Dermis microvascular lymphatic vessel endothelial cell (primary cell): ENCODE results near the gene CHRM4. TPM values are rescaled to one million over a fixed set of nuclear protein-coding genes. Genes with fewer than 3 reads are reported as not detected.

Source experiments
- DNase-seq, 2 donors: peaks; one replicate each; pipeline versions ENCODE4 v3.0.0 to v3.0.0-alpha.2; 2010; ENCODE audit warnings: low read depth in 2 of 2
- total RNA-seq: library from RNA; depleted of rRNA; stranded (reverse); fragments of >200 nt; gene quantifications from 2 replicates; pipeline ENCODE4 v1.2.1, GENCODE V29; 2014

CHRM4 gene
- total RNA-seq, result under 0.01 and 0.25 TPM in 2 replicates

DNA sequence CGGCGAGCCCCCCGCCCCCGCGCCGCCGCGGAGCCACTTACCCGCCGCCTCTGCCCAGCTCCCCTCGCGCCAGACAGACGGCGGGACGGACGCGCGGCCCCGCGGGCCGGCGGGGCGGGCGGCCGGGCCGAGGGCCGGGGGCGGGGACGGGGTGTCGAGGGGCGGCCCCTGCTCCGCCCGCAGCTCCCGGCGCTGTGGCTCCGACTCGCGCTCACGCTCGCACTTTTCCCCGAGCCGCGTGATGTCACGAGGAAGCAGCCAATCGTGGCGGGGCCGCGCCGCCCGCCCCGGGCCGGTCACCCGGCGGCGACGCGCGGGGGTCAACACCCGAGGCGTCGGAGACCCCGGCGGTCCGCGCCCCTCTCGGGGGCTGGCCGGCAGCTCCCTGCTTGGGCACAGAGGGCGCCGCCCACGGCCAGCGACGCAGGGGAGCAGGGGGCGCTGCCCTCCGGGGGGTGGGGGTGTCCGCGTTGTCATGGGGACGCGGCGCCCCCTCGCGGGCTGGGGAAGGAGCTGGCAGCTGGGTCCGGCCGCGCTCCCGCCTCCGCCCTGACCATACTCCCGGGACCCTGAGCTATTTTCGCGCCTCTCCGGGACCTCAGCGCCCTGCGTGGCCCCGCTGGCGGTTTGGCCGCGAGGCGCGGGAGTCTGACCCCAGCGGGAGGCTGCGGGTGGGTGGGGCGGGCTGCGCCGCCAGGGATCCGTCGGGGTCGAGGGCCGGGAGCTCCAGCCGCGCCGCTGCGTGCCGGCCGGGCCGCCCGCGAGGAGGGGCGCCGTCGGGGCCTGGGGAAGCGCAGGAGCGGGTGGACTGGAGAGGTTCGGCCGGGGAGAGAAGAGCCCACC is at the start of gene CHRM4:
TSS of gene CHRM4 (minus strand) at position 199 of the 843 bp plus-strand sequence. CDS start 5,219 bp downstream, outside the sequence.
- DNase-seq, result peak in 1 of 2 donors; percentile 71

DNA sequence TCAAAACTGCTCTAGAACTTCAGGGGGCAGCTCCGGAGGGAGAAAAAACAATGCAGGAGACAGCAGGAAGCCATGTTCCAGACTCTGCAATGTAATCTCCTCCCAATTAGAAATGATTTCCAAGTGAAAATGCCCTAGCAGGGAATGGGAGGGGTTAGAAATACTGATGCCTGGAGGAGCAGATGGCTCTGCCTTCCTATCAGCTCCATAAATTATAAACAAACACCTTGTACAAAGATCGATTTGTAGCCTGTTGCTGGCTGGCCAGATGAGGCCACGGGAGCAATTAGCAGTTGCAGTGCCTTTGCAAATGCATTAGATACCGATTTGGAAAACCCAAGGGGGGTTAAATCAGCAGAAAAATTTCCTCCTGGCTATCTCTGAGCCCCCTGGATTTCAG is 46.6 kb upstream of the CHRM4 start:
- DNase-seq, result no peak

DNA sequence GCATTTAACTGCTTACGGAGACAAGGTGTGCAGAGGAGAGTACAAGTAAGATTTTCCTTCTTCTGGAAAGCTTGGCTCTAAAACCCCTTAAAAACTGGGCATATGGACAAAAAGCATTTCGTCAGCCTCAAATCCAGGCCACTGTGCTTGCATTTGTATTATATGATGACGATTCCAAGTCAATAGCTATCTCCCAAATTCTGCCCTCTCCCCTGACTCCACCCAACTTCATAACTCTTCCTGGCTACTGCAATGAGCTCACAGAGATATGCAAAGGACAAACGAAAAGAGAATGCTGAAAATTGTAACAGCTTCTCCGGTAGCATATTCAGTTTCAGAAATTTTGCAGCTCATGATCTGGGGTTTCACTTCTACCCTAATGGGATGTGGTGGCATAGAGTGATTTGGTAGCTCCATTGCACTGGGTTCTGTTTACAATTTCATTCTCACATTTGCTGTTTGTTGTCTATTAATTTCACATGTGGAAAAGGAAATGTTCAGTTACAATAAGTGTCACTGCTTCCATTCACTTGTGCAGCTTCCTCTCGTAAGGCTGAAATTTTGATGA is 45.6 kb upstream of the CHRM4 start:
- DNase-seq, result peak in 1 of 2 donors; percentile 14

DNA sequence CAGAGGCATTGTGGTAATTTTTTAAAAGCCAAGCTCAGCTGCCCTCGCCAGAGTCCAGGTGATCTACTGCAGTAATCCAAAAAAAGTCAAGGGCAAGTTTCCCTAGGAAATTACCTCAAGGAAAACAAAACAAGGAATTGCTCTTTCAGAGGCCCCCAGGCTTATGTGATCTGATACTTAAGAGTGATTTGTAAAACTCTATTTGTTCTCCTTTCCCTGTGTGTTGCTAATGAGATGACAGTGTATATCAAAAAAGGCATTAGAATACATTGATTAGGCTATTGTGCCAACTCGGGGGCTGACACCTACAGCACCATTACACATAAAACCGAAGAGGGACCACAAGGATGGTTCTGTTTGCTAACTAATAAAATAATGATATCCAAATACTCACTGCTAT is 44.5 kb upstream of the CHRM4 start:
- no peak for DNase-seq

DNA sequence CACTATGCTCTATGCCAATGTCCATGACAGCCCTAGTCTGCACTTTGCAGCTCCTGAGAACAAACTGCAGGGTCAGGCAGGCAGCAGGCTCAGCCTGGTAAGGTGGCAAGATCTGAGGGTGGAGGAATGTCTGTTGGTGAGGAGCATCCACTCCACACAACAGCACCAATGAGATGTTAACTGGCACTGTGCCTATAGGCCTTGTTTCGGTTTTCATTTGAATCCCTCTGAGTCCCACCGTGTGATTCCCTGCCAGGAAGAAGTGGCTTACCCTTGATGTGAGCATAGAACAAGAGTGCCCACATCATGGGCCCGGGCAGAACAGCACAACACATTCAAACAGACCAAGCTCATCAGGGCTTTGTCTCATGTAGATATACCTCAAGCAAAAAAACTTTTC is 44.1 kb upstream of the CHRM4 start:
- no peak for DNase-seq

DNA sequence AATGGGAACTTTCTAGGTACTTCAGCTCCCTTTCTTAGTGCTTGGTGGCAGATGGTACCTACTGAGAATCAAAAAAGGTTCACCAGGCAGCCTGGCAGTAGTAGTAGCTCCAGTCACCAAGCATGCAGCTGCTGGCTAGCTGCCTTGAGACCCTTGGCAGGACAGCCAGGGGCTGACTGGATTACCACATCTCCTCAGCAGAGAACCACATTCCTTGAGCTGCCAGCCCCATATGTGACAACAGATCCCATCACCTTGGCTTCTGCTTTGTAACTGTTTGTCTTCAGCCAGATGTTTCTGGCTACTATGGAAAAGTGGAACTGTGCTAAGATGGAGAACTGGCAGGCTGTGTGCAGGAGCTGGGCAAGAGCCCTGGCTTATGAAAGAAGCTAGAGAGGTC is 39.6 kb upstream of the CHRM4 start:
- no peak for DNase-seq

DNA sequence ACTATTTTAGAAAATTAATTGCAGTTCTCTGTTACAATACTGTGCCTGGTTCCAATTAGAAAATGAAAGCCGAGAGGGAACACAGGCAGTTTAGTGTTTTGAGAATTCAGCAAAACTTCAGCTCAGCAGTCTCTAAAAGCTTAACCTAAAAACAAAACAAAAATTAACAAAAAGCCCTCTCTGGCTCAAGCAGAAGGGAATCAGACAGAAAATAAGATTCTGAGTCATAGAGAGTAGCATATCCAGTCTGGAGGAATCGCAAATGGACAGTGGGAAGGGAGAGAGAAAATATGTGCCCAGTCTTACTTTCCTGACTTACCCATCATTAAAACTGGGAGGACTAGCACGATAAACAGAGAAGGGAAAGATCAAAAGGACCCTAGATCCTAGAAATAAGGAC is 38.1 kb upstream of the CHRM4 start:
- DNase-seq, result no peak

DNA sequence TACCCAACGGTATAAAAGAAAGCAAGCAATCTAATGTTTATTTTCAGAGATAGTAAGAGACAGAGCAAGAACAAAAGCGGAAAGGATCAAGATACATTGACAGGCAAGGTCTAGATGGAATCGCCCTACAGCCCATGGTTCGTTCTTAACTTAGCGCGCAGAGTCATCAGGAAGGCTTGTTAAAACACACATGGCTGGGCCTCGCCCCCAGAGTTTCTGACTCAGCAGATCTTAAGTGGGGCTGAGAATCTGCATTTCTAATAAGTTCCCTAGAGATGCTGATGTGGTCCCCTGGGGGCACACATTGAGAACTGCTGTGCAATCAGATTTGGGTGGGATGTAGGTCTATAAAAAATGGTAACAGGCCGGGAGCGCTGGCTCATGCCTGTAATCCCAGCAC is 35.8 kb upstream of the CHRM4 start:
- DNase-seq, result no peak

DNA sequence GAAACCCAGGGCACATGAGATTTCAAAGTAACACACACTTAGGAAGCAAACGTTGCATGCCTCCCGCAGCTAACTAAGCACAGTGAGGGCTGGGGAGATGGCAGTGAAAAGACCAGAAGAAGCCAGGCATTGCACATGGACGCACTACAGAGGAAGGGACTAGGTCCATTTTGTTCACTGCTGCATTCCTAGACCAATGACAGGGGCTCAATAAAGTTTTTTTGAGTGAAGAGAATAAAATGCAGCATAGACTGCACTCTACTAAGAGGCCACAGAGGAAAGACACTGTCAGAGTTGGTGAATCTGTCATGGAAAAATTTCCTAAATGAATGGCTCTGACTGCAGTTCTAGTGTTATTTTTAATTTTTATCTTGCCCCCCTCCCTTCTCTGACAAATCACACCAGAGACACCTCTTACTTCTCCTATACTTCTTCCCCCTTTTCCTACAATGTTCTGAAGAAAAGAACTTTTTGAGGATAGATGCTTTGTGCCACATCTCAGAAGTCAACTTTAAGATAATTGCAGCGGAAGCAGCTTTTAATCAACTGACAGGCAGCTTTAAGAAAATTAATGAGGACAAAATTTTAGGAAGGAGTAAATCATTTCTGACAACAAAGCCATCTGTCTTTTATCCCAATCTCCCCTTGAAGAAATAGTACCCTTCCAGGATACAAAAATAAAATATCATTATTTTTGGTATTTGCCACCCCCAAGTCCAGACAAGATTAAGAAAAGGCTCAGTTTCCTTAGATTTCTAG is 34.8 kb upstream of the CHRM4 start:
- no peak for DNase-seq

DNA sequence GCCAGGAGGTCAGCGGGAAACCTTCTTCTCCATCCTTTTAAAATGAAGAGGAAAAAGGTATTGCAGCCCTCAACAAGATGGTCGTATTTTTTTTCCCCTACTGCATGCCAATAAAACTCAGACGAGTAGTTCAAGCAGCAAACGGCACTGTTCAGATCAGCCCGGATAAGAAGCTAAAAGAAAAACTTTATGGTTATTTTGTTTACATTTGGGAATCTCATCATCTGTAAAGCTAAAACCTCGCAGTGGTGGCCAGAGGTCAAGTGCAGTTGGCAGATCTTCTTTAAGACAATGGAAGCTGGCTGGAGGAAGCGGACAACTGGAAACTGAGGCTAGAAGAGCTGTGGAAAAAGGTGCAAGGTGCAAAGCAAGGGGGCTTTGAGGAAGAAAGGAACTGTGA is 31.0 kb upstream of the CHRM4 start:
- DNase-seq, result no peak

DNA sequence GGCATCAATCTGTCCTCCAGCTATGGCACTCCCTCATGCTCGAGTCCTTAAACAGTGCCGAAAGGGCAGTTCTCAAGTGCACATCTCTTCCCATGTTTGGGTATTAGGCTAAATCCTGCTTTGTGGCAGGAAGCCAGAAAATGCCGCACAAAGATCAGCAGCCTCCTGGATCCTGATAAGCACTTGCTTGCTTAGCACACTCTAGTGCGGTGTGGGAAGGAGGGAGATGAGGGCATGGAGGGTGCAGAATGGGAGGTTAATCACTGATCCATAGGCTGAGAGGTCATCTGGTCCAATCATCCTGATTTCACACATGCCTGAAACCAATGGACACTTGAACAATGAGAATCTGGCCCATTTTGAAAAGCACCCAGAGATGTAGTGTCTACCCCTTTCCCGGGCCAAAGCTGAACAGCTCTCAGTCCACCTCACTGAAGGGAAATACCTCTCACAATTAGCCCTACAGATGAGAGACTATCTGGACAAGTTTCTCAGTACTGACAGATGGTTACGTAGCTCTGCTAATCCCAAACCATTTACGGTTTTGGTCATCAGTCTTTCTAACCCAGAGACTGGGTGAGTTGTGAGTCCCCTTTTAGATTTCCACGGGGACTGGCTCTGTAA is 29.8 kb upstream of the CHRM4 start:
- DNase-seq, result no peak

DNA sequence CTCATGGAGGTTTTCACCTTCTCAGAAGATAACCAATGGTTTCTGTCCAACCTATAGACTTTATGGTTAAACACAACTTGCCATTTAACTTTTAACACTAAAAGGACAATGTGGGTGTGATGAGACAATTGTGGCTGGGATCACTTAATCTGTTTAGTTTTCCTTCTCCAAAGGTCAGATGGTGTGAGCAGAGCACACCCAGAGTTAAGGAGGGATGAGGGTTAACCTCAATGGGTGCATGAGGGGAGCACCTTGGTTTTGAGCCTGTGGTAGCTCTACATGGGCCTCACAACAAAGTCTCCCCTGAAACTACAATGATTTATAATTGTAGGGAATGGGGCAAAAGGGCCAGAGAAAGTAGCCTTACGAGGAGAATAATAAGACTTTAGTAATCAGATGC is 28.9 kb upstream of the CHRM4 start:
- DNase-seq, result no peak

DNA sequence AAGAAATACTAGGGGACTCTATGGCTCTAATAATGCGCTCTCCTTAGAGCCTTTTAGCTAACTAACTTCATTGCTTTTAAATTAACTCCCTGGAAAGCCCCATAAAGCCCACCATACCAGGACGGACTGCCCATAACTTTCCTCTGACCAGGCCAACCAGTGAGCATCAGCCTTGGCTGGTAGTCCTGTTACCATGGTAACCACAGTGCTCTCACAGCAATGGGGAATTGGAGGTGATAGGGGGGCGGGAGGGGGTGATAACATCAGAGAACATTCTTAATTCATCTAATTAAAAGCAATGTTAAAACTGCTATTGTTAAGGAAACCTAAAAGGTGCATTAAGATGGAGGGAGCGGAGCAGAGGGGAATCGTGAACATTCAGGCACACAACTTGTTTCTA is 27.2 kb upstream of the CHRM4 start:
- DNase-seq, result no peak

DNA sequence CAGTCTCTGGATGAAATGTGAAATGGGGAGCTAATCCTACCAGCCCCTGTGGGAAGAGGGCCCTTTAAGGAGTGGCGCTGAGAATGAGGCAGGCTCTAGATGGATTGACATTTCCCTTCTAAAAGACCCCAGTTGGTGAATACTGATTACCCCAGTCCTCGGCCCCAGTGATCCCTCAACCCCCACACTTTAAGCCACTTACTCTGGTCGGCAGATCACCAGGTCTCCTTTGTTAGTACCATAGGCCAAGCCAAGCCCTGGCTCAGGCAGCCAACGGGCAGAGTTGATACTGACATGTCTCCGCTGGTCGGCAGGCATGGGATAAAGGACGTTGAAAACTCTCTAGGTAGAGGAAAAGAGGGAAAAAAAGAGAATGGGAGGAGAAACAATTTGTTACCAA is 26.1 kb upstream of the CHRM4 start:
- no peak for DNase-seq

DNA sequence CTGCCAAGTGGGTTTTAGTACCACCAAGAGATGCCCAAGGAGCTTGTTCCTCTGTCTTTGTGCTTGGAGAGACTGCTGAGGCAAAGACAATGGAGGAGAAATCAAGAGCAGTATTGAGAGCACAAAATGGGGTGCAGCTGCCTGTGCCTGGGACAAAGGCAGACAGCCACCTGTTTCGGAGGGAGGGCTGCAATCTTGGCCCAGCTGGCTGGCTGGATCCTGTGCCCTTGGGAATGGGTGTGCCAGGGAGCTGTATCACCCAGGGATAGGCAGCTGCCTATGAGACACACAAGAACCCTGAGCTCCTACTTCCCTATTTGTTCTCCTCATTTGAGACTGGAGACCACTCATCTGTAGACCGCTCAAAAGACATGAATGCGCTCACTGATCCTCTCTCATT is 23.3 kb upstream of the CHRM4 start:
- no peak for DNase-seq

DNA sequence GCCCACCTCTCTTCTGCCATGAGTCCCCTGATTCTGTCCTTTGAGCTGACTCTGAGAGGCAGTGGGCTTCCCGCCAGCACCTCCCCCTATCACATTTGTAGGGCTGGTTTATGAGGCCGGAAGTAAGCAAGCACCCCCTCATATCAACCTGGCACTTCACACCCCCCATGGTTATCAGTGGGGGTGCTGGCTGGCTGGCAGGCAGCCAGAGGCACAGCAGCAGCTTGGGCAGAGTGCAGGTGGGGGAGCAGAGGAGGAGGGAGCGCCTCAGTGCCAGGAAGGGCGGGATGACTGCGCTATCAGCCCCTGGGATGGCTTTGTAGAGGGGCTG is 22.9 kb upstream of the CHRM4 start:
- DNase-seq, result no peak

DNA sequence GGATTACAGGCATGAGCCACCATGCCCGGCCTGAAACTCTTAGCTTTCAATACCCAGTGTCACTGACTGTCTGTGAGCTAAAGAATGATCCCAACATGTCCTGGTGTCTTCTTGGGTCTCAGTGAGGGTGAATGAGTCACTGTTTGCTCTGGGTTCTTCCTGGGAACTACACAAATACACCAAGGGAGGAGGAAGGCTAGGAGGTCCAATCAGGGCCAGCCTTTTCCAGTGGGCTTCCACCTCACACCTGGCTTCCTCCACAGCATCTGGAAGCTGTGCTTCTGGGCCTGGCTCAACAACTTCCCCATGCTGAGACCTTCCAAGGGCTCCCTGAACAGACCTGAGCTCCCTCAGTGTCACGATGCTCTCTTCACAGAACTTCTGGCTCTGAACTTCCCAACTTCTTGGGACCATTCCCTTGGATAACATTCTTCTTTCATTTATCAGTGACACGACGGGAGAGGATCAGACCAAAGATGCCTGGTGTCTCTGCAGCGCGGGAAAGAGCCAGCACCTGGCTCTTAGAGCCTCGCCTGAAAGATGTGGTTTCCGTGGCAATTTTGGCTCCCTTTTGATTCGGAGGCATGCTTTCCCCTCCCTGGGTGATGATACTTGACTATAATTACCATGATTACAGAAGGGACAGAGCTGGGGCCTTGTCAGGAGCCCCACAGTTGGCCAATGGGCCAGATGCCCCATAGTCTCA is 22.3 kb upstream of the CHRM4 start:
- no peak for DNase-seq

DNA sequence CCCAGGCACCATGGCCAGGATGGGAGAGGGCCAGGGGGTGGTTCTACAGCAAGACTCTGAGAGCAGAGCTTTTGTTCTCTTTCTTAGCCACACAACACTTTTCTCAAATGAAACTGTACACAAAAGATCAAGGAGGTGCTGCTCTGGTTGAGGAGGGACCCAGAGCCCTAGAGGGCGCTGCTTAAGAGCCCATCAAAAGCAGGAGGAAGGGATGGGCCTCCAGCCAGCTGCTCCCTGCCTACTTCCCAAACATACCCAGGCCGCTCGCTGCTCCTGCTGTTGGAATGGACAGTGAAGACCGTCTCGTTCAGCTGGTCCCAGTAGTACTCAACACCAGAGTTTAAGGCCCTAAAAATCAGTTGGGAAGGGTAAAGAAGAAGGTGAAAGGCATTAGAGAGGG is 18.4 kb upstream of the CHRM4 start:
- DNase-seq, result no peak

DNA sequence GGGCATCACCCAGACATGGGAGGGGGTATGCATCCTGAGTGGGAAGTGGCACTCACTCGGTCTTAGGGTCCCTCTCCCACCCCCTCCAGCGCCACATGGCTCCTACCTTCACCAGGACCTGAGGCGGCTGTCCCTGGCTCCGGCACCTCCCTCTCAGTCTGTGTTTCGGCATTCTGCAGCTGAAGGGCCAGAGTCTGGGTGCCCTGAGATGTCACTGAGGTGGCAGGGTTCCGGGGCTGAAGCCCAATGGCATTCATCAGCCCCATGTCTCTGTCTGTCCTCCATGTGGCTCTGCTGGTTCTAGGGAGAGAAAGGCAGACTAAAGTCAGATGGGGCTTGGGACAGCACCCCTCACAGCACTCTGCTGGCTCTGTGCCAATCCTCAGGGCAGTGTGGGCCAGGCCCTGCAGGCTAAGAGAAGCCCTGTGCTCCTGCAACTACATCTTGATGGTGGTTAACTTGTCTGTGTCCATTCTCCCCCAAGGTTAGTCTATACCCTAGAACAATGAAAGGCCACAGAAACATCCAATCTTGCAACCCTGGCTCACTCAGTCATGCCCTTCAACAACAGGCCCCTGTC is 16.9 kb upstream of the CHRM4 start:
- DNase-seq, result no peak

DNA sequence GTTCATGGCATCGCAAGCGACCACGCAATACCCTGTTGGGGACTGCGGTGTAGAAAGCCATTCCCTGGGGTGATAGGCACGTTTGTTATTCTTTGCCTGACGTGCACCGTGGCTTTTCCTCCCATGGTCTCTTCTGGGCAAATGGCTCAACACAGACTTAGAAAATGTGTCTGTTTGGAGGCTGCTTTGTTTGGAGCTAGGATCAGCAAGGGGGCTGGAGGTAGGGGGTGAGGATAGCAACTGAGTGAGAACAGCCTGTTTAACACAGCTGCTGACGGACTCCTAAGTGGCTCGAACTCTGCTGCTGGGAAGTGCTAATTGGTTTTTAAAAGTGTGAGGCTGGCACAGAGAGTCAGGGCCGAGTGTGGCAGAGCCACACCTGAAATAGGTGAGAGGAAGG is 16.1 kb upstream of the CHRM4 start:
- DNase-seq, result no peak

DNA sequence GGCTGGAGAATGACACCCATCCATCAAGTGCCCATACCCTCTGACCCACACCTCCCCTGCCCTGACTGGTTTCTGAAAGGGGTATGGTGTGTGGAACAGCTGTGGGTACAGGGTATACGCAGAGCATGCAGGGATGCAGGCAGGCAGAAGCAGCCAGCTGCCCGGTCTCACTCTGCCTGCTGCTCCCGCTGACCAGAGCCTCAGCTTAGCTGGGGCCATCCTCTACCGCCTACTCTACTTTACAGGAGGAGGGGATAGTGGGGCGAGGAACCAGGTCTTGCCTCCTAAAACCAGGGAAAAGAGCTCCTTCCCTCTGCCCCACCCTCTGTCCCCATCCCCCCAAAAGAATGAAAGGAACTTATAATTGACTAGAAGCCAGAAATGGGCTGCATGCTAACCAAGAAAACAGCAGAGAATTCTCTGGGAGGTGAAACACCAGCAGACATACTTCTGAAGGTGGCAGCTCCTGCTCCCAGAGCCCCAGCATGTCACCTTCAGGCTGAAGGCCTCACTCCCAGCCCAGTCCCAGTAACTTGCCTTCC is 13.0 kb upstream of the CHRM4 start:
- no peak for DNase-seq
